Mesenchymal stem cell (in vitro differentiated cells and primary cell): ENCODE results near the gene BCDIN3D.
"Not testable (repeated sequence)": the region's sequence is repeated elsewhere in the genome, so short reads cannot be mapped to it uniquely, and the experiment has no call there.

Experiments used
- DNase-seq: peaks from one replicate; pipeline ENCODE4 v3.0.0-alpha.2; 2013
- H2AFZ ChIP-seq: one replicate; pipeline ENCODE4 v1.6.1; 2013; ENCODE audit warnings: low read depth, mild to moderate bottlenecking, control low read depth, inconsistent platforms, low read length, moderate library complexity
- H2AK5ac ChIP-seq: 2 replicates; pipeline ENCODE4 v1.6.1; 2013; ENCODE audit warnings: low read length, moderate library complexity, mild to moderate bottlenecking, inconsistent platforms; ENCODE audit not compliant: severe bottlenecking
- H2BK120ac ChIP-seq: one replicate; pipeline ENCODE4 v1.6.1; 2013; ENCODE audit warnings: low read depth, mild to moderate bottlenecking, inconsistent platforms, low read length, moderate library complexity
- H2BK12ac ChIP-seq, 2 experiments: one replicate each; pipeline ENCODE4 v1.6.1; 2013; ENCODE audit warnings: inconsistent platforms in 2 of 2, low read length in 2 of 2, mild to moderate bottlenecking in 2 of 2, moderate library complexity in 2 of 2, control low read depth in 1 of 2
- H2BK15ac ChIP-seq: one replicate; pipeline ENCODE4 v1.6.1; 2013; ENCODE audit warnings: mild to moderate bottlenecking, low read depth, inconsistent platforms; ENCODE audit not compliant: poor library complexity, severe bottlenecking
- H2BK5ac ChIP-seq: 2 replicates; pipeline ENCODE4 v1.6.1; 2013; ENCODE audit warnings: low read depth, mild to moderate bottlenecking, low read length, control low read depth, inconsistent platforms; ENCODE audit not compliant: poor library complexity, severe bottlenecking
- H3K14ac ChIP-seq, 2 experiments: one replicate each; pipeline ENCODE4 v1.6.1; 2013; ENCODE audit warnings: inconsistent platforms in 2 of 2, low read length in 2 of 2, control low read depth in 1 of 2, mild to moderate bottlenecking in 1 of 2, moderate library complexity in 1 of 2
- H3K18ac ChIP-seq, 2 experiments: one replicate each; pipeline ENCODE4 v1.6.1; 2013; ENCODE audit warnings: inconsistent platforms in 2 of 2, low read length in 2 of 2, control low read depth in 1 of 2, low read depth in 1 of 2, mild to moderate bottlenecking in 1 of 2
- H3K23ac ChIP-seq, 2 experiments: one replicate each; pipeline ENCODE4 v1.6.1; 2013; ENCODE audit warnings: inconsistent platforms in 2 of 2, low read length in 2 of 2, mild to moderate bottlenecking in 2 of 2, moderate library complexity in 2 of 2, control low read depth in 1 of 2
- H3K27ac ChIP-seq: 2 replicates; pipeline ENCODE4 v1.5.1; 2013; ENCODE audit warnings: mild to moderate bottlenecking, moderate library complexity, low read length, control low read depth, inconsistent platforms; ENCODE audit not compliant: poor library complexity, severe bottlenecking
- H3K27me3 ChIP-seq, 2 experiments: 2 replicates each; pipeline versions ENCODE4 v1.6.1 to v1.7.0; 2013; ENCODE audit warnings: low read length in 2 of 2, mild to moderate bottlenecking in 2 of 2, moderate library complexity in 2 of 2, control low read depth in 1 of 2, inconsistent platforms in 1 of 2; ENCODE audit not compliant: control insufficient read depth in 1 of 2, insufficient read depth in 1 of 2
- H3K36me3 ChIP-seq, 2 experiments: 2 replicates each; pipeline versions ENCODE4 v1.6.1 to v1.7.0; 2013; ENCODE audit warnings: low read length in 2 of 2, control low read depth in 1 of 2, inconsistent platforms in 1 of 2, low read depth in 1 of 2, mild to moderate bottlenecking in 1 of 2; ENCODE audit not compliant: insufficient read depth in 2 of 2, control insufficient read depth in 1 of 2
- H3K4ac ChIP-seq, 2 experiments: one replicate each; pipeline ENCODE4 v1.6.1; 2013; ENCODE audit warnings: inconsistent platforms in 2 of 2, low read length in 2 of 2, mild to moderate bottlenecking in 2 of 2, moderate library complexity in 2 of 2, control low read depth in 1 of 2, low read depth in 1 of 2
- H3K4me1 ChIP-seq: 2 replicates; pipeline ENCODE4 v1.6.1; 2013; ENCODE audit warnings: low read depth, low read length, control low read depth; ENCODE audit not compliant: control insufficient read depth, insufficient read depth
- H3K4me2 ChIP-seq: 2 replicates; pipeline ENCODE4 v1.6.1; 2013; ENCODE audit warnings: low read length, mild to moderate bottlenecking, inconsistent platforms; ENCODE audit not compliant: poor library complexity, severe bottlenecking
- H3K4me3 ChIP-seq, 2 experiments: 2 replicates each; pipeline versions ENCODE4 v1.5.1 to v1.7.0; 2013; ENCODE audit warnings: low read length in 2 of 2, mild to moderate bottlenecking in 2 of 2, control low read depth in 1 of 2, low read depth in 1 of 2; ENCODE audit not compliant: insufficient read depth in 1 of 2
- H3K79me1 ChIP-seq: replicated peaks from 2 replicates; pipeline ENCODE4 v1.6.1; 2013; ENCODE audit warnings: mild to moderate bottlenecking, control low read depth, low read length, inconsistent platforms; ENCODE audit not compliant: poor library complexity, severe bottlenecking
- H3K9ac ChIP-seq: 2 replicates; pipeline ENCODE4 v1.7.0; 2013; ENCODE audit warnings: mild to moderate bottlenecking, low read length, moderate library complexity
- H3K9me3 ChIP-seq: 2 replicates; pipeline ENCODE4 v1.7.0; 2013; ENCODE audit warnings: mild to moderate bottlenecking, low read length; ENCODE audit not compliant: control insufficient read depth
- H4K8ac ChIP-seq: one replicate; pipeline ENCODE4 v1.6.1; 2013; ENCODE audit warnings: inconsistent platforms, mild to moderate bottlenecking, low read length, moderate library complexity
- H4K91ac ChIP-seq: one replicate; pipeline ENCODE4 v1.6.1; 2013; ENCODE audit warnings: mild to moderate bottlenecking, low read length, inconsistent platforms
- WGBS: methylation state at CpG from one replicate; pipeline ENCODE4 v1.1.7; 2013; ENCODE audit warnings: mixed read lengths; 5-methylcytosine and 5-hydroxymethylcytosine counted together

Gene BCDIN3D

GRCh38 chr12:49855890-49856289 lies 13.0 kb upstream of the BCDIN3D start:
- not testable (repeated sequence) for H3K36me3 ChIP-seq, H3K27ac ChIP-seq, H3K4me3 ChIP-seq, H3K9ac ChIP-seq, H3K4me1 ChIP-seq, H4K91ac ChIP-seq, H4K8ac ChIP-seq, H3K14ac ChIP-seq, H3K9me3 ChIP-seq, H3K4me2 ChIP-seq, H3K79me1 ChIP-seq, H2BK5ac ChIP-seq, H2BK15ac ChIP-seq, H2BK12ac ChIP-seq, H2BK120ac ChIP-seq, DNase-seq, H2AFZ ChIP-seq, H3K4ac ChIP-seq, H2AK5ac ChIP-seq, H3K18ac ChIP-seq, H3K23ac ChIP-seq
- WGBS = 84% methylated on average over 4 of the region's 4 CpGs
- H3K27me3 ChIP-seq = peaks cover 10 to 19% of the 10 kb centered on the region in 2 experiments

GRCh38 chr12:49854976-49855375 lies 12.1 kb upstream of the BCDIN3D start:
- H3K79me1 ChIP-seq = no peaks in the 10 kb centered on the region
- H4K91ac ChIP-seq = no peak overlapping the region
- no peak overlapping the region for H2BK120ac ChIP-seq
- H2BK5ac ChIP-seq = no peak overlapping the region
- no peak for DNase-seq
- H3K27ac ChIP-seq = no peak overlapping the region
- H2AFZ ChIP-seq = no peak overlapping the region
- H3K4ac ChIP-seq = no peak overlapping the region
- peak overlapping the region in 1 of 2 experiments; percentile 22 for H3K14ac ChIP-seq
- H2BK12ac ChIP-seq = no peak overlapping the region
- H3K36me3 ChIP-seq = no peaks in the 10 kb centered on the region
- H3K18ac ChIP-seq = no peak overlapping the region
- 87% methylated on average over 3 of the region's 4 CpGs for WGBS
- no peak overlapping the region for H2BK15ac ChIP-seq
- H3K4me3 ChIP-seq = no peak overlapping the region
- H2AK5ac ChIP-seq = no peak overlapping the region
- H3K23ac ChIP-seq = no peak overlapping the region
- H3K9me3 ChIP-seq = no peaks in the 10 kb centered on the region
- H3K4me2 ChIP-seq = no peak overlapping the region
- no peak overlapping the region for H3K9ac ChIP-seq
- no peaks in the 10 kb centered on the region for H3K4me1 ChIP-seq
- H4K8ac ChIP-seq = no peak overlapping the region
- peaks cover 10 to 19% of the 10 kb centered on the region in 2 experiments for H3K27me3 ChIP-seq

- Histone ChIP-seq H3K4me2 (no peak overlapping the region), H3K23ac (no peak overlapping the region), H2BK12ac (no peak overlapping the region), H2BK15ac (no peak overlapping the region), H3K79me1 (no peaks in the 10 kb centered on the region), H3K14ac (no peak overlapping the region), H2AFZ (no peak overlapping the region), H3K27ac (no peak overlapping the region), H3K9me3 (no peaks in the 10 kb centered on the region), H3K27me3 (peaks cover 18 to 22% of the 10 kb centered on the region in 2 experiments), H2BK120ac (no peak overlapping the region), H3K18ac (no peak overlapping the region), H2BK5ac (no peak overlapping the region), H3K36me3 (no peaks in the 10 kb centered on the region), H2AK5ac (no peak overlapping the region), H3K9ac (no peak overlapping the region), H3K4me3 (no peak overlapping the region), H3K4me1 (no peaks in the 10 kb centered on the region), H3K4ac (no peak overlapping the region), H4K91ac (no peak overlapping the region), H4K8ac (no peak overlapping the region)
- DNase-seq = no peak
- WGBS = 89% methylated on average over 2 of the region's 2 CpGs
Measured at GRCh38 chr12:49853671-49854070, 10.8 kb upstream of the BCDIN3D start.

GRCh38 chr12:49847161-49847560 lies 4.3 kb upstream of the BCDIN3D start:
- Histone ChIP-seq H3K4me2 (no peak overlapping the region), H4K91ac (no peak overlapping the region), H3K4ac (no peak overlapping the region), H3K27ac (no peak overlapping the region), H3K4me1 (peaks cover 1% of the 10 kb centered on the region), H3K18ac (no peak overlapping the region), H3K36me3 (no peaks in the 10 kb centered on the region), H3K9me3 (no peaks in the 10 kb centered on the region), H3K4me3 (no peak overlapping the region), H2BK5ac (no peak overlapping the region), H3K27me3 (peaks cover 19 to 32% of the 10 kb centered on the region in 2 experiments), H2BK120ac (no peak overlapping the region), H2AFZ (no peak overlapping the region), H3K9ac (no peak overlapping the region), H4K8ac (no peak overlapping the region), H2BK15ac (no peak overlapping the region), H2AK5ac (no peak overlapping the region), H3K79me1 (no peaks in the 10 kb centered on the region), H2BK12ac (no peak overlapping the region), H3K23ac (no peak overlapping the region), H3K14ac (no peak overlapping the region)
- no peak for DNase-seq
- WGBS = 73% methylated on average over 2 of the region's 2 CpGs
